ENCODE data around the gene ADGRF3. TPM values are rescaled to one million over a fixed set of nuclear protein-coding genes. Genes with fewer than 3 reads are reported as not detected.

The ADGRF3 gene
- total RNA-seq, 1 donor from 2014 or later = 0.48 TPM

DNA sequence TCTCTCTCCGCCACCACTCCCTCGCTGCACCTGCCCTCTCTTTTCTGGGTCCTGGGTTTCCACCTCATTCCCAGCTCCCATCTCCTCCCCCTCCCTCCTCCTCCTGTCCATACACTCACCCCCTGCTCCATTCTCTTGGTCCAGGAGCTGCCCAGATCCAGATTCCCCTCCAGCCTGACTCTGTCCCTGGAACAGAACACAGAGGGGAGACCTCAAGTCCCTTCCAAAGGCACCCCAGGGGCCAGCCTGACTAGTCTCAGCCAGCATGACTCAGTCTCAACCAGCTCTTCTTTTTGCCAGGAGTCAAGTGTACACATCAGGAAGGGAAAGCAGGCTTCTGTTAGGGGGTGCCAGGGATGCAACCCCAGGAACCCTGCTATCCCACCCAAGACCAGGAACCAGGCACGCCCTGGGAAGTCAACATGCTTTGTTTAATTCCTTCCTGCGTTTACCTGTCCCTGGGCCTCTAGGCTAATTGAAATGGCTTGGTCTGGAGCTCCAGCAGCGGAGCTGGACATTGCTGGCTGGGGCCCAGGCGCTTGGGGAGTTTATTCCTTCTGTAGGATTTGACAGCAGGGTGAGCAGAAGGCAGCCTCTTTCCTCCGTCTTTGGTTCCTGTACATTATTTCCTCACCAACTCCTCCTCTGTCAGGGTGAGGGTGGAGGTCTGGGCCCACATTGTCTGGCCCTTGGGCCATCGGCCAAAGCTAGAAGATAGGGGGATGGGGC is 29.0 kb downstream of the ADGRF3 start:
- DNase-seq (ENCODE audit: low spot score) = no peak

DNA sequence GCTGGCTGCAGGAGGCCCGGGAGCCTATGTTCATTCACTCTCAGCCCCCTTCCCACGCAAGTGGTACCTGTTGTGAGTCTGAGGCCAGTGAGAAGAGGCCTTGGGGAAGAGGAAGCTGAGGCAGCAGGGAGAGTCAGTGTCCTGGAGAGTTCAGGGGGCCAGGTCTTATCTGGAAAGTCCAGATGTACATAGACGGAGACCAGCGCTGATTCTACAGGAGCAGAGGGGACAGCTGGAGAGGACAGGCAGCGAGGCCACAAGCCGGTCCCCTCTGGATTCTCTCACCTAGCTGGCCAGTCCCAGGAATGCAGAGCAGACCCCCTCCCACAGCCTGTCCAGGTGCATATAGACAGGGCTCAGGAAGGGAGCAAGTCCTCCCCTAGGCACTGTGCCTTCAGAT is 29.7 kb downstream of the ADGRF3 start:
- no peak for DNase-seq (ENCODE audit: low spot score)

DNA sequence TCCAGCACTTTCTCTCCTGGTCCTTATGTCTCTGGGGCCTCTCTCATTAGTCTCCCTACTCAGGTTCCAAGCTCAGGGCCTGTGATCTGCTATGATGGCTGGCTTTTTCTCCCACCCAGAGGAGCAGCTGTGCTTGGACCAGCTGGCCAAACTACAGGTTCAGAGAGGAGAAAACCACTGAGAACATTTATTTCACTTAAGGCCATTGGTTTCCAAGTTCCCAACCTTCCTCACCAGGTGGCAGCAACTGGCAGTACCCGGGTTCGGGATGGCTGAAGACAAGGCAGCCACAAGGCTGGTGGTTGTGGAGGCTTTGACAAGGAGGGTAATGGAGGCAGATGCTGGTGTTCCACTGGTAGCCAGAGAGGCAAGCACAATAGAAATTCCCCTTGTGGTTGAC is 30.5 kb downstream of the ADGRF3 start:
- DNase-seq (ENCODE audit: low spot score) = no peak

DNA sequence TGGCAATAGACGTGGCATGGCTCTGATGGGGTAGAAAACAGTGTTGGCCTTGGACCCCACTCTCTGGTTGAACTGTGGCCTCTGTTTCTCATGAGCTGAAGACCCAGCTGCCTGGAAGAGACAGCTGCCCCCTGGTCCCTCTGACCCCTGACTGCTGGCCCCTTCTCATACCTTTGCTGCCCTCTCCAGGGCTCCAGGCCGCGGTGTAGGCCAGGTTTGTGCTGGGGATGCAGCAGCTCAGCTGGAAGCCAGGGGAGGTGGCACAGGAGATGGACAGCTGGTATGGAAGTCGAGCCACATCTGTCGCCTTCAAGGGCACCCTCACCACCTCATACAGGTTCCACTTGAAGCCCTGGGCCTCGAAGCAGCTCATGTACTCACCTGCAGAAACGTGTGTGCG is 32.3 kb downstream of the ADGRF3 start:
- DNase-seq (ENCODE audit: low spot score) = no peak

DNA sequence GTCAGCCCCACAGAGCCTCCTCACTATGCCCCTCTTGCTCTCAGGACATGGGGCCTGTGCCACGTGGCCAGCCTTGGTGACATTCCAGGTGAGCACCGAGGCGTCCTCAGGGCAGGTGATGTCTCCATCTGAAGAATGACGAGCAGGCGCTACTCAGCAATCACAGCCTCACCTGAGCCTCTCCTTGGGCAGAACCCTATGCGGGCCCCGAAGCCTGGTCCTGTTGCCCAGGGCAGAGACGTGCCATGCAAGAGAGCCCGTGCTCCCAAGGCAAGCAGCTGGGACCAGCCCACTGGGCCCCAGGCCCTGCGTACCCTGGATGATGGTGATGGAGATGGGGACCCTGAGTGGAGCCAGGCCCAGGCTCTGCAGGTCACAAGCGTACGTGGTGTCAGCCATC is 33.1 kb downstream of the ADGRF3 start:
- no peak for DNase-seq (ENCODE audit: low spot score)

DNA sequence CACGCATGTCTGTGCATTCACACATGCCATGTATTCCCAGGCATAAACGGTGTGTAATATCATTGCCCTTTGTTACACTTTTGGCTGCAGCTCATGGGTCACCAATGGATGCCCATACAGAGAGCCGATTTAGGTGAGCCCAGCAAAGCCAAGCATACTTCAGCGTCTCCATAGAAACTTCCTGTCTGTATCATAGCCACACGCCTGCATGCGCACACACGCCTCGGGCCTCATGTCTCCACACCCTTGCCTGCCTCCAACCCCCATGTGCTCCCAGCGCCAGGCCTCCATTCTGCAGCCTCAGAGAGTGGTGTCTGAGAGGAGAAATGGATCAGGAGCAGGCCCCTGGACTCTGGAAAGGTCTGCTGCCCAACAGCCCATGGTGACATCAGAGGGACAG is 34.1 kb downstream of the ADGRF3 start:
- DNase-seq (ENCODE audit: low spot score) = no peak

DNA sequence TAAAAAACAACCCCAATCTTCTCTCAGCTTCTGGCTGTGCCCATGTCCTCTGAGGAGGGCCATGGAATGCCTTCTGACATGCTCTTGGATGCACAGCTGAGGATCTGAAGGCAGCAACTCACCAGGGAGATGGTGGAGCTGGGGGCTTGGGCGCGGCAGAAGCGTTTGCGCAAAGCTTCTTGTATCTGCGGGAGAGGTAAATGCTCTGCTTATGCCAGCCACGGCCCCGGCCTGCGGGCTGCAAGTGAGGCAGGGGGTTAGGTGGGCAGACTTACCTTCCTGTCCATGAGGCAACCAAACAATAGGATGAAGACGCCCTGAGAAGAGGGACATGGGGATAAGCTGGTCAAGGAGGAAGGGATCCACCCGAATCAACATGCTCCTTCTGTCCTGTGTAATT is 36.7 kb downstream of the ADGRF3 start:
- DNase-seq (ENCODE audit: low spot score) = no peak

DNA sequence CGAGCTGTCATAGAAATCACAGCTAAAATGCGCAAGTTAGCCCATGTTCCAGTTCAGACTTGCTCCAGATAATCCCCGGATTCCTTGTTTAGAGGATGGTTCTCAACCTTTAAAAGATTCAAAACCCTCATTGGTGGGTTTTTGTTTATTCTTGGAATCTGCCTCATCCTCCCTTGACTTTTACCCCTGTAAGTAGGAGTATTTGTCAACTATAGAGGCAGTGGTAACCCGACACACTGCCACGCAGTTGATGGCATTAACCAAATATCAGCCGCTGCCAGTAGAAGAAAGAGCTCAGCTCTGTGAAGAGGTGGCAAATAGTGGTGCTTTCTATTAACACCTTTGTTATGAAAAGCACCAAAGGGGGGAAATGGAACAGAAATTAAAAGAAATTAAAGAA is 41.0 kb downstream of the ADGRF3 start:
- DNase-seq (ENCODE audit: low spot score) = peak; percentile 65

DNA sequence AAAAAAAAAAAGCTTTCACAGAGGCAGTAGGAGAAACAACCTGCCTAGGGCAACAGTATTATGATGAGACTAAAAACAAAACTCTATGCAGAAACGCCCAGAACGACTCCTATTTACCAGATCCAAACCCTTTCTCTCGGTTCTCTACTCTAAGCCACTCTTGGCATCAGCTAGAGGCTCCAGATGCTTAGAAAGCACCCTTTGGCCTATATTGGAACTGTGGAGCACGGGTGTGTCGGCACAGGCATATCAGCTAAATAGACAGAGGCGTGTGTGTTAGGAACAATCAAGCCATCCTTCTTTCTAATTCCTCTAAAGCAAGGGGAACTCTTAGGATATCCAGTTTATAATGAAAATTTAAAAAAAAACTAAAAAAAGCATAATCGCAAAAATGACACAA is 41.5 kb downstream of the ADGRF3 start:
- DNase-seq (ENCODE audit: low spot score) = peak; percentile 91

DNA sequence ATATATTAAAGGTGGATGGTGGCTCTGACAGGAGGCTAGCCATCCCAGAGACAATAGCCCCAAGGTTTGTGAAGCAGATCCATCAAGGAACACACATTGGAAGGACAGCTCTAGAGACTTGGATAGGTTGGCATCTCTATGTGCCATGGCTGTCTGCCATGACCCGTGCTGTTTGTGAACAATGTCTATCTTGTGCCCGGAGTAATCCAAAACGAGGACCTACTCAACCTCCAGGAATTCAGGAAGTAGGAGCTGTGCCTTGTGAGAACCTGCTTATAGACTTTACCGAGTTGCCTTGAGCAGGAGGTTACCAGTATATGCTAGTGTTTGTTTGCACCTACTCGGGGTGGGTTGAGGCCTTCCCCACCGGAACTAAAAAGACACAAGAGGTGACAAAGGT is 43.7 kb downstream of the ADGRF3 start:
- DNase-seq (ENCODE audit: low spot score) = no peak

DNA sequence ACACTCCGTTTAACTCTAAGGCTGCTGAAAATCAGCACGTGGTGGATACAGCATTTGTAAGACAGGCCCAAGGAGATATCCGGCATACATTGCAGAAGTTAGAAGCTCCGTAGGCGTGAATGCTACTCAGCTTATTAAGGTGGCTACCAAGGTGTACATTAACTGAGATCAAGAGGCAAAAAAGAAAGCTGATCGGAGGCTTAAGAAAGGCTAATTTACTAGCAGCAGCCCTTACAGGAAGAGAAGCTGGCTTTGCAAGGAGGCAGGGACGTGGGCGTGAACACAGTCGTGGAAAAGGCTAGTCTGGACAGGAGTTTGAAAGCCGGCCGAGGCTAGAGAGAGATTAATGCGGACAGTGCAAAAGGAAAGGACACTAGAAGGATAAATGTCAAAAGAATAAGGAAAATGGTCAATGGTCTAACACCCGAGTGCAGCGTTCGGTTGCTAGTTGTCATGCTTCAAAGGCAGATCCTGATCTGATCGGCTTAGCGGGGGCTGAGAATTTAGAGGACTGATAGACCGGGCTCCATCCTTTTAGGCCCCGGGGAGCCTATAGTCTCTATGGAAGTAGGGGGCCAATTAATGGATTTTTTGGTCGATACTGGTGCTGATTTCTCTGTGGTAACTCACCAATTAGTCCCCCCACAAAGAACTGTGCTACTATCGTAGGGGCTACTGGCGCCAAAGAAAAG is 46.2 kb downstream of the ADGRF3 start:
- DNase-seq (ENCODE audit: low spot score) = peak; percentile 66

DNA sequence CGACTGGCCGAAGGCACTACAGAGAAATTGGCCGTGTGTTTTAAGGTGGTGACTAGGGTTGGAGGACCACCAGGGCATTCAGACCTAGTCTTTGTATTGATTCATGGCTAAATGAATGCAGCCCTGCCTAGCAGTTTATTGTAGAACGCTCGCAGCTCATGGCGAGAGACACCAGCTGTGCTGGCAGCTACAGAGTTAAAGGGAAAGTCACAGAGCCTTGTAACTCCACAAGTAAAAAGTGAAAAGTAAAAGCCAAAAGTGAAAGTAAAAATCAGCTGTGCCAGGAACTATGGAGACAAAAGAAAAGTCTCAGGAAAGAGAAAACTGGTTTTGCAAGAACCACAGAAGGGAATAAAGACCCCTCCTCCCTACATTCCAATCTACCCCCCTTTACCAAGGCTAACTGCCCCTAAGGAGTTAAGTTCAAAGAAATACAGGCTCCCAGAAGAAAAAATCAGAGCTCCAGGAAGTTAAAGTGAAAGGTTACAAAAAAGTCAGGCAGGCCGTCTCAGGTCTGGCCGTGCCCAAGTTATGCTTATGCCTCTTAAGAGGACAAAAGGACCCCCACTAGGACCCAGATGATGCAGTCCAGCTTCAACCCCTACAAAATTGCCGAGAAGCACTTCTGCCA is 47.0 kb downstream of the ADGRF3 start:
- DNase-seq (ENCODE audit: low spot score) = peak; percentile 91

DNA sequence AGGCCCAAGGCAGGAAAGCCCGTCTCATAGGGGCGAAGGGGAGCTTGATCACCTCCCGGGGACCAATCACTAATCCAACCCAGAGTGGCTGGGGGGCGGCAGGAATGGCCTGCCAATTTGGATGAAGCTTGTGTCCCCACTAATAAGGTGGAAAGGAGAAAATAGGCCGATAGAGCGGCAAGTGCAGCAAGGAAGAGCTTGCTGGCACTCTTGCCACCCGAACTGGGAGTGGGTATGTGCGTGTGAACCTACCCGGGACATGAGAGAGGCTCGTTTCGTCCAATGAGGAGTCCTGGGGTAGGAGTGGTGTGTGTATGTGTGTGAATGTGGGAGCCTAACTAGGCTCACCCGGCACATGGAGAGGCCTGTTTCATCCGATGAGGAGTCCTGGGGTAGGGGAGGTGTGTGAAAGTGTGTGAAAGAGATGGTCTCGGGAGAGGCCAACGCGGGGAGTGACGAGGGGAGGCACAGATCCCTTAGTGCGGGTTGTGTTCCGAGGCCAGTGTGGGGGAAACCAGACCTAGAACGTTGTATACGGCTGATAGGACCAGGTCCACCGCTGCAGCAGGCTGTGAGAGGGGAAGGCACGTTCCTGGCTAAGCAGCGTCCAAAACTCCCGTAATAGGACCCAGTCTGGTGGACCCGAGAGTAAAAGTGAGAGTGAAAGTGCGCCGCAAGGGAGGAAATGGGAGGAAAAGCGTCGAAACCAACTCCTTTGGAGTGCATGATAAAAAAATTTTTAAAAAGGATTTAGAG is 47.8 kb downstream of the ADGRF3 start:
- DNase-seq (ENCODE audit: low spot score) = peak; percentile 73

DNA sequence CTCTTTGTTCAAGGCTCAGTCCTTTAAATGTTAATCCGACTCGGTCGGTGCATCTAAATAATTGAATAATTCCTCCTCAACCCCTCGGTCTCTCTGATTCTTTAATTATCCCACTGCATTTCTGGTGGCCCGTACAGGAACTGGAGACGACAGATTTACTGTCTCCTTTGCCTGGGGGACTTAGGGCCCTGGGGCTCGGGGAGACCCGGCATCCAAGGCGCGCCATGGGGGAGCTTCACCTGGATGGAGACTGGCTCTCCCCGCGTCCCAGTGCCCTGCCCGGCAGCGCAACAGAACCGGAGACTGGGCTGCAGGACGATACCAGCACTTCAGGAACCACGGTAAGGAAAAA is 48.3 kb downstream of the ADGRF3 start:
- no peak for DNase-seq (ENCODE audit: low spot score)

DNA sequence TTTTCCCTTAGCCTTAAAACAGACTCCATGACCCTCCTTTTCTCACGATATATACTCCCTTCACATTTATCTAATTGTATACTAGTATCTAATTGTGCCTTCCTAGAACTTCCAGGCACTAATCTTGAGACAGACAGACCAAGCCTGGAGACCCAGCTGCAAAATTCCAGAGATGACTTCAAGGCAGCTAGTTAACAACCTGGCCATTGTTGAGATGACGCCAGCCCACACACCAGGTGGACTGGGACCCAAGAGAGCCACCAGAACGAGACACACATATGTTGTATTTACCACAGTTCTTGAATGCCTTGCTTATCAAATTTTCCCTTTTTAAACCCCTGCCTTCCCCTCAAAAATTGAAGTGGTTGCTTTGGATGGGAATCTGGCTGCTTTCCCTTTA is 49.5 kb downstream of the ADGRF3 start:
- DNase-seq (ENCODE audit: low spot score) = no peak

DNA sequence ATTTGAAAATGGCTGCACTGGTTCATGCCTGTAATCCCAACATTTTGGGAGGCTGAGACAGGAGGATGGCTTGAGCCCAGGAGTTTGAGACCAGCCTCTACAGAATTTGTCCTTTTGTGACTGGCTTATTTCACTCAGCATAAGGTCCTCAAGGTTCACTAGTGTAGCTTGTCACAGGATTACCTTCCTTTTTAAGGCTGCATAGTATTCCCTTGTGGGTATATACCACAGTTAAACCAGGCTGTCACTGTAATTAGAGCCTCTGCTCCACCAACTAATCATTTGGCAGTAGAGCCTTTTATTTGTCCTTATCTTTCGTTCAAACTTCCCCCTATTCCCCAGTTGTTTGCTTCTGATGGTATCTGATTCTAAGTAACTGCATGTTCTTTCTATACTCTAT is 51.1 kb downstream of the ADGRF3 start:
- no peak for DNase-seq (ENCODE audit: low spot score)

DNA sequence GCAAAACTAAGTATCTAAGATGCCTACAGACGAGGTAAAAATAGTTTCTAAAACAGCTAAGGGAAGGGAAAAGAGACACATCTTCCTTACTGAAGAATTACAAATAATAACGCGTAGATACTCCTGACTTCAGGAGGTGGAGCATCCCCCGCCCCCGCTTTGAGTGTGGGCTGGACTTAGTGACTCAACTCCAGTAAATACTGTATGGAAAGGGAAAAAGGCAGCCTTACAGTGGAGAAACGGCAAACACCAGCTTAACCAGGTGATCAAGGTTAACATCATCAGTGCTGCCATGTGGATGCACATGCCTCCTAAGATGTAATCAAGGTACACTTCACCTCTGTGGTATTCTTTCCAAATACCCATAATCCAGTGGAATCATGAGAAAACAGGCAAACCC is 53.9 kb downstream of the ADGRF3 start:
- DNase-seq (ENCODE audit: low spot score) = peak; percentile 14

DNA sequence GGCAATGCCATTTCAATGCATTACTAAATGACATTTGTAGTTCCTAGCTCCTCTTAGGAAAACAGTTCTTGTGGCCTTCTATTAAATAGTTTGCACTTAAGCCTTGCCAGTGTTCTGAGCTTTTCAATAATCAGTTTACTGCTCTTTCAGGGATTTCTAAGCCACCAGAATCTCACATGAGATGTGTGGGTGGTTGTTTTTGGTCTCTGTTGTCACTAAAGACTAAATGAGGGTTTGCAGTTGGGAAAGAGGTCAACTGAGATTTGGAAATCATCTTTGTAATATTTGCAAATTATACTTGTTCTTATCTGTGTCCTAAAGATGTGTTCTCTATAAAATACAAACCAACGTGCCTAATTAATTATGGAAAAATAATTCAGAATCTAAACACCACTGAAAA is 56.6 kb downstream of the ADGRF3 start:
- DNase-seq (ENCODE audit: low spot score) = no peak

DNA sequence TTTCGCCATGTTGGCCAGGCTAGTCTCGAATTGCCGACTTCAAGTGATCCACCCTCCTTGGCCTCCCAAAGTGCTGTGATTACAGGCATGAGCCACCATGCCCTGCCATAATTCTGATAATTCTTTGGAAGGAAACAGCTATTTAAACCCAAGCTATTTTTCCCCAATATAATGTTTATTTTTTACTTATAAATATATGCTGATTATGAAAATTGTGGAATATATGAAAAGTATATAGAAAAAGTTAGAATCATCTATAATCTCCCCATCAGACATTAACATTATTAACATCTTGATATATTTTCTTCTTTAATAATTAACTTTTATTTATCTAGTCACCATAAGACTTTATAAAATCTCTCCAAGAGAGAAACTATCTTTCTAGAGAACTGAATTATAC is 60.7 kb downstream of the ADGRF3 start:
- DNase-seq (ENCODE audit: low spot score) = no peak

DNA sequence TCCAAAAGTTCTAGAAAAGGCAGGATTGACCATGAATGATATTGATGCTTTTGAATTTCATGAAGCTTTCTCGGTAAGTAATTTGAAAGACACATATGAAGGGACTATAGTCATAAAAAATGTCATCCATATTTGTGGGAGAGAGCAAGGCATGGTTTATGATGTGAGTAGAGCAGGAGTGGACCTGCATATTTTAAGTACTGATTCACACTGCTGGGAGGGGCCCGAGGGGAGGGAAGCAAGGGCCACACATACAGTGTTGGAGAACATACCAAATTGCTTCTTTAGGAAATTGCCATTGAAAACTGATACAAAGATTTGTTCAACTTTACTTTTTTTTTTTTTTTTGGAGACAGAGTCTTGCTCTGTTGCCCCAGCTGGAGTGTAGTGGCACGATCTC is 62.5 kb downstream of the ADGRF3 start:
- no peak for DNase-seq (ENCODE audit: low spot score)

DNA sequence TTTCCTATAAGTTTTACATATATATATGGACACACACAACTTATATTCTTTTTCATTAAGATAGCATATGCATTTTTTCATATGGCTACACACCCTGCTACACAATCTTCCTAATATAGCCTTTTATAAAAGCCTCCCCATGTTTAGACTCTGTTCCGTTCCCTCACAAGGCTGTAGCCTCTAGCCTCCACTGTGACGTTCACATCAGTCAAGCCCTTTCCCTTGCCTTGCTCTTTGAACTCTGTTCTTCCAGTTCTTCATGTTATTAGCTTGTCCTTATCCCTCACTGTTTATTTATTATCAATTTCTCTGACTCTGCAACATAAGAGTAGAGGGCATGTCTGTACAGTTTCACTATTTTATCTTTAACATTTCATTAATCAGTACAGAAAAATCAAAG is 63.0 kb downstream of the ADGRF3 start:
- DNase-seq (ENCODE audit: low spot score) = no peak

DNA sequence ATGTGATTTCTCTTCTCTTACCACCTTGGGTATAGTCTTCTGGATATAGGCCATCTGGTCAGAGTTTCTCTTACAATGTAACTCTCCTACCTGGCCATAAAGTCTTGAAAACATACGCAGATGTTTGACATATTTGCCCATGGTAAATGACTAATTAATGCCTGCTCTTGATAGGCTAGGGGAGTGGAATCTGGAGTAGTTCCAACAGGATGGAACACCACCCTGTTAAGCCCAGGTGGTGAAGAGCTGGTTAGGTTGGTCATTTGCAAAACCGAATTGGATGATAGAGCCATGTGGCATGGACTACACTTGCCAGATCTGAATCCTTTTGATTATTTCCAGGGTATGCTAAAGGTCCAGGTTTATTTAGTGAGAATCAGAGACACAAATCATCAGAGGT is 65.4 kb downstream of the ADGRF3 start:
- no peak for DNase-seq (ENCODE audit: low spot score)

All from umbilical cord (tissue), 2 donors.